GM12878 (cell line): ENCODE measurements around the gene CADM2. TPM values are rescaled to one million over a fixed set of nuclear protein-coding genes. Genes with fewer than 3 reads are reported as not detected.

Experiments
- ATAC-seq: fragments of 200-7000 bp; cut with Tn5 transposase; 3 replicates; pipeline ENCODE4 v1.9.1; 2020; ENCODE audit warnings: mild to moderate bottlenecking, moderate library complexity
- BruUV-seq: library from RNA; stranded (reverse); fragments of 400-500 nt; replicated peaks from 2 replicates; lab custom pipeline; 2021; lab: Mats Ljungman, UMichigan
- CTCF ChIA-PET: fragments of 300-600 bp; sonication (Branson Sonifier 250); formaldehyde crosslinking; extraction: SDS; loops from one replicate; lab custom pipeline; 2021; ENCODE audit warnings: inconsistent platforms; lab: Yijun Ruan, JAX
- POLR2A ChIA-PET: fragments of 350-600 bp; formaldehyde crosslinking; extraction: SDS; loops from one replicate; lab custom pipeline; 2021; ENCODE audit warnings: inconsistent platforms; lab: Charles Lee
- RAD21 ChIA-PET: fragments of 300-600 bp; sonication (Branson Sonifier 250); formaldehyde crosslinking; loops from one replicate; lab custom pipeline; 2023; ENCODE audit warnings: antibody characterized with exemption; ENCODE audit not compliant: unreplicated experiment; lab: Charles Lee
- SMC1A ChIA-PET: fragments of 300-600 bp; sonication (Branson Sonifier 250); formaldehyde crosslinking; loops from one replicate; lab custom pipeline; 2023; ENCODE audit not compliant: unreplicated experiment, uncharacterized antibody; lab: Charles Lee
- DNase-seq: peaks from one replicate; pipeline ENCODE4 v3.0.0-alpha.2; 2011; ENCODE audit warnings: low read depth, low spot score
- FAIRE-seq: peaks from 3 replicates; lab custom pipeline; 2011; peaks lifted over from hg19 to GRCh38; lab: Jason Lieb, UNC
- H2AFZ ChIP-seq: 2 replicates; pipeline ENCODE4 v1.6.0; 2011; ENCODE audit warnings: low read depth, low read length, control low read depth; ENCODE audit not compliant: control insufficient read depth
- H3K27ac ChIP-seq: 2 replicates; pipeline ENCODE4 v1.5.1; 2011; ENCODE audit warnings: control low read depth; ENCODE audit not compliant: control insufficient read depth, insufficient read depth
- H3K27me3 ChIP-seq, 2 experiments: replicated peaks in 1 of 2; 2 replicates each; pipeline versions ENCODE4 v1.6.0 to v1.6.1; 2011; ENCODE audit warnings: low read length in 1 of 2; ENCODE audit not compliant: control insufficient read depth in 2 of 2, insufficient read depth in 2 of 2
- H3K36me3 ChIP-seq, 2 experiments: 2 replicates each; pipeline ENCODE4 v1.5.1; 2011; ENCODE audit warnings: low read length in 1 of 2; ENCODE audit not compliant: control insufficient read depth in 2 of 2, insufficient read depth in 2 of 2
- H3K4me1 ChIP-seq: 2 replicates; pipeline ENCODE4 v1.6.1; 2011; ENCODE audit warnings: mild to moderate bottlenecking, low read length, moderate library complexity, mixed read lengths; ENCODE audit not compliant: control insufficient read depth, insufficient read depth
- H3K4me2 ChIP-seq: 2 replicates; pipeline ENCODE4 v1.6.0; 2011; ENCODE audit warnings: control low read depth; ENCODE audit not compliant: control insufficient read depth, insufficient read depth
- H3K4me3 ChIP-seq: fragments of 200-600 bp; sonication (generic); 2 replicates; pipeline ENCODE4 v1.5.1; 2016
- H3K79me2 ChIP-seq: 2 replicates; pipeline ENCODE4 v1.6.0; 2011; ENCODE audit warnings: low read length; ENCODE audit not compliant: control insufficient read depth, insufficient read depth
- H3K9ac ChIP-seq: 2 replicates; pipeline ENCODE4 v1.8.0; 2011; ENCODE audit warnings: low read length, control low read depth, mixed read lengths; ENCODE audit not compliant: control insufficient read depth, insufficient read depth
- H3K9me3 ChIP-seq: replicated peaks from 3 replicates; pipeline ENCODE4 v1.5.1; 2011; ENCODE audit warnings: mild to moderate bottlenecking, low read length; ENCODE audit not compliant: control insufficient read depth, insufficient read depth
- H4K20me1 ChIP-seq: 2 replicates; pipeline ENCODE4 v1.6.0; 2011; ENCODE audit not compliant: control insufficient read depth, insufficient read depth
- BACH1 ChIP-seq: fragments of 450-650 bp; IDR thresholded peaks from 2 replicates; pipeline ENCODE4 v1.6.1; 2017; ENCODE audit warnings: mild to moderate bottlenecking, borderline replicate concordance
- CHD2 ChIP-seq: IDR thresholded peaks from 2 replicates; pipeline ENCODE4 v1.6.1; 2011; ENCODE audit warnings: low read depth, low read length, improper control_type of control experiment, borderline replicate concordance
- CREM ChIP-seq: IDR thresholded peaks from 2 replicates; pipeline ENCODE4 v1.6.1; 2014; ENCODE audit warnings: antibody characterized with exemption, low read depth
- E2F4 ChIP-seq: IDR thresholded peaks from 2 replicates; pipeline ENCODE4 v1.6.1; 2012; ENCODE audit warnings: low read depth, low read length, improper control_type of control experiment
- FOS ChIP-seq: IDR thresholded peaks from 3 replicates; pipeline ENCODE4 v1.6.1; 2011; ENCODE audit warnings: borderline replicate concordance; ENCODE audit not compliant: insufficient read length; ENCODE audit errors: extremely low read depth
- MEF2A ChIP-seq: IDR thresholded peaks from 2 replicates; pipeline ENCODE4 v1.6.1; 2011; ENCODE audit warnings: low read depth, mild to moderate bottlenecking, low read length, moderate library complexity; ENCODE audit not compliant: insufficient read depth
- NKRF ChIP-seq: fragments of 450-650 bp; conservative IDR thresholded peaks from 2 replicates; pipeline ENCODE4 v1.6.1; 2017; ENCODE audit warnings: mild to moderate bottlenecking, moderate library complexity
- PAX5 ChIP-seq: IDR thresholded peaks from 2 replicates; pipeline ENCODE4 v1.6.1; 2011; ENCODE audit warnings: low read depth, low read length, borderline replicate concordance
- PAX8 ChIP-seq: fragments of 450-650 bp; IDR thresholded peaks from 2 replicates; pipeline ENCODE4 v1.6.1; 2017; ENCODE audit warnings: mild to moderate bottlenecking, moderate library complexity
- RAD51 ChIP-seq: fragments of 450-650 bp; IDR thresholded peaks from 2 replicates; pipeline ENCODE4 v1.6.1; 2016; ENCODE audit warnings: moderate library complexity, mild to moderate bottlenecking, inconsistent platforms
- SMARCA5 ChIP-seq: fragments of 450-650 bp; IDR thresholded peaks from 2 replicates; pipeline ENCODE4 v1.6.1; 2017; ENCODE audit warnings: mild to moderate bottlenecking
- TARDBP ChIP-seq: IDR thresholded peaks from 2 replicates; pipeline ENCODE4 v1.6.1; 2016; ENCODE audit warnings: borderline replicate concordance
- WGBS: methylation state at CpG from one replicate; pipeline ENCODE4 v1.1.6; 2016; ENCODE audit warnings: low lambda C conversion rate; ENCODE audit not compliant: insufficient replicate concordance, insufficient coverage; ENCODE audit errors: missing lambda C conversion rate; 5-methylcytosine and 5-hydroxymethylcytosine counted together
- in situ Hi-C: fragments of 300-500 bp; cut with MboI; formaldehyde crosslinking; loops from 9 replicates; pipeline ENCODE4 v1.14.3; 2018; ENCODE audit warnings: mixed read lengths
- intact Hi-C: fragments of 100-400 bp; cut with micrococcal nuclease; formaldehyde crosslinking; loops from one replicate; pipeline ENCODE4 v1.14.2; 2022; ENCODE audit not compliant: unreplicated experiment
- polyA plus RNA-seq, 11 experiments: library from polyadenylated mRNA; depleted of rRNA in 4 of 11; unstranded in 6 of 11; stranded (reverse) in 5 of 11; fragments of >200 nt; fragmentation: Nextera tagmentation in 4 of 11; fragmentation: Illumina TruSeq in 1 of 11; extraction: Ambion mirVana in 4 of 11; extraction: Trizol in 1 of 11; gene quantifications; 1 replicate in 1 of 11; 2 replicates in 10 of 11; pipeline versions ENCODE4 v1.2.1 to v1.2.3, GENCODE V29; 2011 to 2016; ENCODE audit warnings: inconsistent platforms in 2 of 11, missing spikeins in 2 of 11, low read depth in 1 of 11
- total RNA-seq, 4 experiments: library from RNA; depleted of rRNA in 3 of 4; stranded (reverse); fragments of >200 nt in 3 of 4; fragmentation: Illumina TruSeq in 1 of 4; extraction: Trizol in 1 of 4; gene quantifications; 2 replicates each; pipeline versions ENCODE4 v1.2.1 to v1.2.3, GENCODE V29; 2013 to 2021

CADM2 gene
- total and polyA plus RNA-seq, 10 of the 15 experiments (the other 5 are each of a cell fraction or from before 2014, with no cell fraction given): 0.13 TPM; not detected in 9

- no peaks in the 10 kb centered on the region for H3K79me2 ChIP-seq
- SMC1A ChIA-PET: no interaction called here
- no peaks in the 10 kb centered on the region for H3K9me3 ChIP-seq
- TF ChIP-seq CHD2 (no peak), PAX5 (no peak), SMARCA5 (no peak)
- intact Hi-C loops (loop anchor here (2.0 kb wide), 1 partner anchor 13 kb away; no protein-coding TSS in a partner anchor), in situ Hi-C loops (no loop called here)
- no peak overlapping the region for H2AFZ ChIP-seq
- H3K4me3 ChIP-seq: no peak overlapping the region
- no peak overlapping the region for H3K27ac ChIP-seq
- 40% methylated on average over 1 of the region's 1 CpG for WGBS
- RAD21 ChIA-PET: no interaction called here
- H3K27me3 ChIP-seq: no peaks in the 10 kb centered on the region
- BruUV-seq: no TSS peak
- no peaks in the 10 kb centered on the region for H3K4me1 ChIP-seq
- ATAC-seq (no peak), FAIRE-seq (no peak), DNase-seq (no peak)
- no peaks in the 10 kb centered on the region for H3K36me3 ChIP-seq
- POLR2A ChIA-PET: no interaction called here
- no peak overlapping the region for H3K4me2 ChIP-seq
- no peaks in the 10 kb centered on the region for H4K20me1 ChIP-seq
- CTCF ChIA-PET: no interaction called here
- no peak overlapping the region for H3K9ac ChIP-seq
Observed at GRCh38 chr3:86104154-86104553, 1145.4 kb downstream of the CADM2 start.

- no peaks in the 10 kb centered on the region for H4K20me1 ChIP-seq
- ChIA-PET CTCF (no interaction called here), SMC1A (no interaction called here), RAD21 (no interaction called here), POLR2A (no interaction called here)
- H3K9ac ChIP-seq: no peak overlapping the region
- FAIRE-seq (no peak), DNase-seq (no peak), ATAC-seq (no peak)
- intact Hi-C loops (no loop called here), in situ Hi-C loops (no loop called here)
- no peaks in the 10 kb centered on the region for H3K4me1 ChIP-seq
- no TSS peak for BruUV-seq
- H3K79me2 ChIP-seq: no peaks in the 10 kb centered on the region
- H3K4me3 ChIP-seq: no peak overlapping the region
- no peak overlapping the region for H3K27ac ChIP-seq
- H3K36me3 ChIP-seq: no peaks in the 10 kb centered on the region
- WGBS: 17% methylated on average over 2 of the region's 2 CpGs
- H3K27me3 ChIP-seq: no peaks in the 10 kb centered on the region
- no peaks in the 10 kb centered on the region for H3K9me3 ChIP-seq
- H3K4me2 ChIP-seq: no peak overlapping the region
- no peak overlapping the region for H2AFZ ChIP-seq
- TF ChIP-seq MEF2A: no peak
- TF ChIP-seq RAD51: no peak
- no peak for TF ChIP-seq CREM
- TF ChIP-seq BACH1: no peak
- TF ChIP-seq E2F4: no peak
- no peak for TF ChIP-seq PAX8
- no peak for TF ChIP-seq TARDBP
- no peak for TF ChIP-seq FOS
- no peak for TF ChIP-seq NKRF
Observed at GRCh38 chr3:86109434-86109833, 1150.6 kb downstream of the CADM2 start.
